WTC11 (cell line): ENCODE measurements around the gene LIMK1. TPM values are rescaled to one million over a fixed set of nuclear protein-coding genes. Genes with fewer than 3 reads are reported as not detected.

Experiments
- ATAC-seq: fragments of 200-7000 bp; cut with Tn5 transposase; 2 replicates; pipeline ENCODE4 v1.10.0; 2021; ENCODE audit warnings: mild to moderate bottlenecking, moderate library complexity
- CTCF ChIA-PET: fragments of 300-600 bp; sonication (Branson Sonifier 250); formaldehyde crosslinking; loops from one replicate; lab custom pipeline; 2021; ENCODE audit warnings: antibody characterized with exemption; lab: Charles Lee
- POLR2A ChIA-PET: fragments of 350-600 bp; sonication (Branson Sonifier 250); formaldehyde crosslinking; loops from one replicate; lab custom pipeline; 2021; ENCODE audit warnings: antibody characterized with exemption; lab: Charles Lee
- DNase-seq: peaks from one replicate; pipeline ENCODE4 v3.0.0; 2021; ENCODE audit warnings: low spot score
- H3K27ac Mint-ChIP-seq: 2 replicates; pipeline ENCODE4 v1.8.0; 2021; ENCODE audit warnings: mixed read lengths
- H3K27me3 Mint-ChIP-seq: 2 replicates; pipeline ENCODE4 v1.8.0; 2021; ENCODE audit warnings: low read depth, mild to moderate bottlenecking, moderate library complexity, mixed read lengths
- H3K36me3 Mint-ChIP-seq: 2 replicates; pipeline ENCODE4 v1.8.0; 2021; ENCODE audit warnings: mixed read lengths
- H3K4me1 Mint-ChIP-seq: 2 replicates; pipeline ENCODE4 v1.8.0; 2022; ENCODE audit warnings: mixed read lengths
- H3K4me3 Mint-ChIP-seq: 2 replicates; pipeline ENCODE4 v1.8.0; 2021; ENCODE audit warnings: mild to moderate bottlenecking, moderate library complexity, mixed read lengths
- H3K9me3 Mint-ChIP-seq: 2 replicates; pipeline ENCODE4 v1.8.0; 2021; ENCODE audit warnings: mixed read lengths
- ATF2 ChIP-seq: sonication (generic); formaldehyde crosslinking; IDR thresholded peaks from 2 replicates; pipeline ENCODE4 v1.8.1; 2022; ENCODE audit warnings: low read depth, missing genetic modification reagents, borderline replicate concordance
- ATF3 ChIP-seq: sonication (generic); formaldehyde crosslinking; conservative IDR thresholded peaks from 2 replicates; pipeline ENCODE4 v1.8.1; 2022; ENCODE audit warnings: mild to moderate bottlenecking, missing genetic modification reagents
- ERG ChIP-seq: fragments of 250-450 bp; sonication (Bioruptor Pico); IDR thresholded peaks from 2 replicates; pipeline ENCODE4 v1.8.0; 2021; ENCODE audit warnings: mild to moderate bottlenecking
- IRF2 ChIP-seq: sonication (generic); formaldehyde crosslinking; IDR thresholded peaks from 2 replicates; pipeline ENCODE4 v1.8.0; 2022; ENCODE audit warnings: low read depth, missing genetic modification reagents, borderline replicate concordance
- KAT7 ChIP-seq: sonication (generic); formaldehyde crosslinking; IDR thresholded peaks from 2 replicates; pipeline ENCODE4 v1.8.1; 2023; ENCODE audit warnings: missing genetic modification reagents, mild to moderate bottlenecking, borderline replicate concordance
- NR2C2 ChIP-seq: sonication (generic); formaldehyde crosslinking; IDR thresholded peaks from 2 replicates; pipeline ENCODE4 v1.8.0; 2022; ENCODE audit warnings: mild to moderate bottlenecking, missing genetic modification reagents
- PRDM15 ChIP-seq: sonication (generic); formaldehyde crosslinking; IDR thresholded peaks from 2 replicates; pipeline ENCODE4 v1.8.0; 2022; ENCODE audit warnings: missing genetic modification reagents
- PRRX2 ChIP-seq: fragments of 250-450 bp; sonication (Bioruptor Pico); IDR thresholded peaks from 2 replicates; pipeline ENCODE4 v1.8.0; 2021; ENCODE audit warnings: mild to moderate bottlenecking
- ZNF232 ChIP-seq: sonication (generic); formaldehyde crosslinking; IDR thresholded peaks from 2 replicates; pipeline ENCODE4 v1.8.0; 2022; ENCODE audit warnings: mild to moderate bottlenecking, missing genetic modification reagents
- ZNF416 ChIP-seq: fragments of 250-450 bp; sonication (Bioruptor Pico); IDR thresholded peaks from 2 replicates; pipeline ENCODE4 v1.9.0; 2021; ENCODE audit warnings: mild to moderate bottlenecking, inconsistent platforms
- ZNF512 ChIP-seq: sonication (generic); formaldehyde crosslinking; IDR thresholded peaks from 2 replicates; pipeline ENCODE4 v1.8.1; 2022; ENCODE audit warnings: missing genetic modification reagents, borderline replicate concordance
- total RNA-seq: library from RNA; stranded (reverse); gene quantifications from 3 replicates; pipeline ENCODE4 v1.2.3, GENCODE V29; 2021

The LIMK1 gene
- total RNA-seq, 1 experiment from 2014 or later: 85.4 TPM

- ChIA-PET POLR2A (no interaction called here), CTCF (interaction anchor here (1.6 to 12.5 kb wide), 2 partner anchors 12 to 14 kb away, joined by 4 to 122 read pairs; partner anchors contain the start of gene ELN)
- DNase-seq: no peak
- Mint-ChIP-seq H3K27me3 (no peaks in the 10 kb centered on the region), H3K9me3 (no peaks in the 10 kb centered on the region), H3K4me1 (peaks cover 46% of the 10 kb centered on the region)
- TF ChIP-seq PRDM15 (CRISPR knock-in tag) (no peak), ATF2 (CRISPR knock-in tag) (no peak), PRRX2 (no peak), ZNF232 (CRISPR knock-in tag) (no peak), ATF3 (no peak), ZNF416 (CRISPR knock-in tag) (no peak), NR2C2 (CRISPR knock-in tag) (no peak), ERG (CRISPR knock-in tag) (no peak), KAT7 (no peak)
- TF ChIP-seq, all 79 proteins: peak for 0
- no peak overlapping the region for H3K4me3 Mint-ChIP-seq
- H3K27ac Mint-ChIP-seq: peak overlapping the region; percentile 70
- no peak for ATAC-seq
- H3K36me3 Mint-ChIP-seq: no peaks in the 10 kb centered on the region
Measured at GRCh38 chr7:74040101-74040790, 43.4 kb upstream of the LIMK1 start.

GRCh38 chr7:74040791-74041520, 42.6 kb upstream of the LIMK1 start:
- ATAC-seq (no peak), DNase-seq (no peak)
- H3K4me1 Mint-ChIP-seq: peaks cover 48% of the 10 kb centered on the region
- H3K9me3 Mint-ChIP-seq: no peaks in the 10 kb centered on the region
- ChIA-PET CTCF (interaction anchor here (1.3 to 12.5 kb wide), 3 partner anchors 11 to 165 kb away, joined by 4 to 122 read pairs (median 4); partner anchors contain the start of gene ELN), POLR2A (no interaction called here)
- H3K36me3 Mint-ChIP-seq: no peaks in the 10 kb centered on the region
- no peaks in the 10 kb centered on the region for H3K27me3 Mint-ChIP-seq
- TF ChIP-seq ZNF512 (CRISPR knock-in tag) (no peak), IRF2 (CRISPR knock-in tag) (no peak)
- no peak overlapping the region for H3K4me3 Mint-ChIP-seq
- H3K27ac Mint-ChIP-seq: no peak overlapping the region; the same call in 1 of the 2 replicates
